Hypothalamus (tissue), 51 donors: ENCODE measurements around the gene RNF31.
"Not testable (repeated sequence)": the region's sequence is repeated elsewhere in the genome, so short reads cannot be mapped to it uniquely, and the experiment has no call there.

Experiments used
- DNase-seq, 51 donors: peaks; one replicate each; lab custom pipeline; 2025; lab: John Stamatoyannopoulos, UW

The RNF31 gene

GRCh38 chr14:24146978-24147760 lies at the start of gene RNF31:
Gene RNF31, plus strand, starts transcription at chr14:24147498. Its CDS starts 201 bp downstream, at chr14:24147699.
- DNase-seq: peak; percentile 76 to 99 (median 95)

- DNase-seq: no peak
Observed at GRCh38 chr14:24098229-24098926, 48.9 kb upstream of the RNF31 start.

GRCh38 chr14:24098927-24099813 lies 48.1 kb upstream of the RNF31 start:
- peak in 17 of 51 donors; percentile 5 to 47 (median 19) for DNase-seq

GRCh38 chr14:24100197-24100981 lies 46.9 kb upstream of the RNF31 start:
- DNase-seq: no peak

DNA sequence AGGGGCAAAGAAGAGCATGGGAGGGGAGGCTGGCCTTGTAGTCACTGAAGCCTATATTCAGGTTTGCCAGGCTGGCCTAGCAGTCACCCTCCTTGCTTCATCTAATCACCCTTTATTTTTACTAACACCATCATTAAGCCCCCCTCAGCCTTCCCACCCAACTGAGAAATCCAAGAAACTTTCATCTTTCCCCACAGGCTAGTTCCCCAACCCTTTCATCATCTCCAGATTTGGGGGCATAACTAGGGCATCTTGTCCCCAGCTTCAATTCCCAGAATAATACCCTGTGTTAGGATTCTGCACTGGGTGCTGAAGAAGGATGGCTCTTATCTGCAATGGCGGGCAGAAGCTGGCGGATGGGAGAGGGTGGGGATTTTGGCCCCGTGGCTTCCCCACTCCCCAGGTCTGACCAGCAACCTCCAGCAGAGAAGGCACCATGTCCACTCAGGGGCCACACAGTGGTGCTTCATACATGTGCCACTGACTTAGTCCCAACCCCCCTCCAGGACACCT lies 46.3 kb upstream of the RNF31 start:
- DNase-seq: no peak

DNA sequence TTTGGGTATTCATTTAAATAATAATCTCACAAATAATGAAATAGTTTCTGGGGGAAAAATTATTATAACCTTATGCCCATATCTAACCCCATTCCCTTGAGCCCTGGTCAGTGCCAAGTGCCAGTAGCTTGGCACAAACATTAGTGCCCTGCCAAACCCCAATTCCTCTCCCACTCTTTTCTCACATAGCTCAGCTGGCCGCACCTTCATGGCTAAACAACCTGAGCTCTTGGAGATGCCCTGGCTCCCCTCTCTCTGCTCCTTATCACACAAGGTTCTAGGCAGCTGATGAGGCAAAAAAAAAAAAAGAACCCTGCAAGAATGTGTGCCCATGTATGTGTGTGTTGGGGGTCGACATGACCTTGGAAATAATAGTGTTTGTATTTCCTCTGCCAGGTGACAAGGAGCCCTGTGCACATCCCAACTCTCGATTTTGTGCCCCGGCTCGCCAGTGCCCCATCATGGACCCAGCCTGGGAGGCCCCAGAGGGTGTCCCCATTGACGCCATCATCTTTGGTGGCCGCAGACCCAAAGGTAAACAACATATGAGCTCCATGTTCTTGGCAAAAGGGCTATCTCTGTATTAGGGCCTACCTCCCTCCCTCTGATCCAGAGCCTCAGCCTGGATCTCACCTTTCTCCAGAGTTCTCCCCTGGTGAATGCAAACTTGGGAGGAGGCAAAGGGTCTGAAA lies 44.8 kb upstream of the RNF31 start:
- DNase-seq: no peak

- no peak for DNase-seq
Observed at GRCh38 chr14:24103451-24103850, 43.8 kb upstream of the RNF31 start.

DNA sequence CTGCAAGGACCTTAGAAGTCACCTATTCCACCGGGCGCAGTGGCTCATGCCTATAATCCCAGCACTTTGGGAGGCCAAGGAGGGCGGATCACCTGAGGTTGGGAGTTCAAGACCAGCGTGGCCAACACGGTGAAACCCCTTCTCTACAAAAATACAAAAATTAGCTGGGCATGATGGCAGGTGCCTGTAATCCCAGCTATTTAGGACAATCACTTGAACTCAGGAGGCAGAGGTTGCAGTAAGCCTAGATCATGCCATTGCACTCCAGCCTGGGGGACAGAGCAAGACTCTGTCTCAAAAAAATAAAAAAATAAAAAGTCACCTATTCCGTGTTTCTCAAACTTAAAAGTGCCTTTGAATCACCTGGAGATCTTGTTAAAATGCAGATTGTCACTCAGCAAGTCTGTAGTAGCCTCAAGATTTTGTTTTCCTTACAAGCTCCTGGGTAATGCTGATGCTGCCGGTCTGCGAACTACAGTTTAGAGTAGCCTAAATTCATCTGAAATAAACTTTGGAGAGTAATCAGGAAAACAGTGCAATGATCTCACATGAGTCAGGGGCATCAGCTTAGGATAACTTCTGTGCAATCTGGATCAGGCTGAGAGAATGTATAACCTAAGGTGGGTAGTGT lies 41.6 kb upstream of the RNF31 start:
- DNase-seq: not testable (repeated sequence)

GRCh38 chr14:24106672-24107271 lies 40.5 kb upstream of the RNF31 start:
- DNase-seq: no peak

DNA sequence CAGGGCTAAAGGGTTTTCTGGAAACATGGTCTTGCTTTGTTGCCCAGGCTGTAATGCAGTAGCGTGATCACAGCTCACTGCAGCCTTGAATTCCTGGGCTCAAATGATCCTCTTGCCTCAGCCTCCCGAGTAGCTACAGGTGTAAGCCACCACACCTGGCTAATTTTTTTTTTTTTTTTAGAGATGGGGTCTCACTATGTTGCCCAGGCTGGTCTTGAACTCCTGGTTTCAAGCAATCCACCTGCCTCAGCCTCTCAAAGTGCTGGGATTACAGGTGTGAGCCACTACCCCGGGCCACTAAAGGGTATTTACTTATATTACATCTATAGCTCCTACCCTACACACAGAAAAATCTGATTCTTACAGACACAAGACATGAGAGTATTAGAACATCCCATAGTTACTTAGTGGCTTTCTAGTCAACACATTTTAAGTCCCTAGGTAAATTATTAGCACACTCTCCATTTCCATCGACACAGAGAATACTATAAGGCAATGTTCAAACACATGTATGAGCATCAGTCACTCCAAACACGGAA lies 38.9 kb upstream of the RNF31 start:
- DNase-seq: no peak

DNA sequence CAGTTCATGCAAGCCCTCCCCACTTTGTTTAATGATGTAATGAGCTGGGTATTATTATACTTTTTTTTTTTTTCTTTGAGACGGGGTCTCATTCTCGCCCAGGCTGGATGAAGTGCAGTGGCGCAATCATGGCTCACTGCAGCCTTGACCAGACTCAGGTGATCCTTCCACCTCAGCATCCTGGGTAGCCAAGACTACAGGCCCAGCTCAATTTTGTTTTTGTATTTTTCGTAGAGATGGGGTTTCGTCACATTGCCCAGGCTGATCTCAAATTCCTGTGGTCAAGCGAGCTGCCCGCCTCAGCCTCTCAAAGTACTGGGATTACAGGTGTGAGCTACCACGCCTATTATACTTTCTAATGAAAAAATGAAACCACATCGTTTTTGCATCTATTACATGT lies 37.2 kb upstream of the RNF31 start:
- no peak for DNase-seq

DNA sequence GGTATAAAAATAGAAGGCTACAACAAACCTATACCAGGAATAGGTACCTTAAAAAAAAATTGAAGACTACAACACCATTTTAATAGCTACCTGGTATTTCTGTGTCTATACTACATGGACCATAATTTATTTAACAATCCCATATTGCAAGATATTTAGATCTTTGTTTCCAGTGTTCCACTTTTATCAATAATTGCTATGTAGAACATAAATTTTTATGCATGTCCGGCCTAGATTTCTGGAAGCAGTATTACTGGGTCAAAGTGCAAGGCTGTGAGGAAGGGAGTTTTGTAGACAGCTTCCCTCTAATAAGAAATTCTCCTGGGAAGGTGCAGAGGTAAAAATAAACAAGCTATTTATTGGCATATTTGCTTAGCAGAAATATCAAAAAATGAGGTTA lies 36.8 kb upstream of the RNF31 start:
- DNase-seq: no peak

- peak in 1 of 51 donors; percentile 33 for DNase-seq
Observed at GRCh38 chr14:24113379-24113800, 33.9 kb upstream of the RNF31 start.

- peak in 49 of 51 donors; percentile 58 to 97 (median 84) for DNase-seq
Observed at GRCh38 chr14:24113801-24114531, 33.3 kb upstream of the RNF31 start.

DNA sequence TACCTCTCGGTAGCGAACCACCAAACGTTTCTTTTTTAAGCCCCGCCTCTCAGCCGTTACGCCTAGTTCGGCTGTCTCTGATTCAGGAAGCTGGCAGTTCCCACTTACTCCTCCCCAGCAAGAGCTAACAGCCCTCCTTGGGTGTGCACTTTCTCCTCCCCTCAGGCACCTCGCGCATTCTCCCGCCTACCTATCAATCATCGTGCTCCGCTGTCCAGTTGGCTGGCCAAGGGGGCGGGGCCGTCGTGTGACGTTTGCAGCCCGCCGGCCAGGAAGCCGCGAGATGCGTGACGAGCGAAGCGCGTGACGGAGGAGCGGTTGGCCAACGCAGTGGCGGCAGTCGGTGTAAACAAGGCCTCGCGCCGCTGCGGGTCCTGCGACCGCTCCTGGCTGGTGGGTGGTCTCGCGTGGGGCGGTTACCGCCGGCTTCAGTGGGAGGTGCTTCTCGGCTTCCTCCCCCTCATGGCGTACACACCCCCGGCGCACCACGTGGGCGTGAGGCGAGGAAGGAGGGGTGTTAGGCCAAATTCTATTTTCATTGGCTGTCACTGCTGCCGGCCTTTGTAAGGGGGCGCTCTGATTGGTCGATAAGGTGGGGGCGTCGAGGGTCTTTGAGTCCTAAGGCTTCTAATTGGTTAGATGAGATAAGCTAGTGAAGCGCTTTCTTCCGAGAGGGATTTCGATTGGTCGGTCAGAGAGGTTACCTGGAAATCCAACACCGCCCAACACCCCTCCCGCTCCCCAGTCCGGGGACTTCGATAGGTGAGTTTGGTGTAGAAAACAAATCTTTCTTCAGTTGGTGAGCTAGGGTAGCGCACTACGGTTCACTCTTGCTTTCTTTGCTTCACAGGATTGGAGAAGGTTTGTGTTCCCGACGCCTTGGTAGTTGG lies 32.5 kb upstream of the RNF31 start, which contains the start of the genes DCAF11 and NRL:
TSS of gene DCAF11 (plus strand) at position 246 of the 890 bp plus-strand sequence. CDS start 818 bp downstream, outside the sequence.
TSS of gene NRL (minus strand) at position 418 of the 890 bp plus-strand sequence. CDS start 32,101 bp downstream, outside the sequence.
- peak; percentile 91 to 100 (median 99) for DNase-seq
